ENCODE measurements around the gene ERVK3-1.

ERVK3-1 gene

GRCh38 chr19:58364146-58364545 is 59.0 kb downstream of the ERVK3-1 start:
- no peak for DNase-seq

Data from activated gamma-delta T cell treated with Interleukin-2 at 50 U/mL for 16 hours (primary cell).